MCF 10A (cell line): ENCODE data around the gene NNT. TPM values are rescaled to one million over a fixed set of nuclear protein-coding genes. Genes with fewer than 3 reads are reported as not detected.
"Not testable (repeated sequence)": the region's sequence is repeated elsewhere in the genome, so short reads cannot be mapped to it uniquely, and the experiment has no call there.

Experiments used
- BruUV-seq: library from RNA; stranded (reverse); fragments of 400-500 nt; replicated peaks from 2 replicates; lab custom pipeline; 2021; lab: Mats Ljungman, UMichigan
- CTCF ChIA-PET: fragments of 300-600 bp; sonication (Branson Sonifier 250); formaldehyde crosslinking; extraction: SDS; loops from one replicate; lab custom pipeline; 2021; ENCODE audit warnings: antibody characterized with exemption, inconsistent platforms; lab: Yijun Ruan, JAX
- POLR2A ChIA-PET: fragments of 300-600, 350-650 bp; sonication (Branson Sonifier 250); formaldehyde crosslinking; extraction: SDS; loops from one replicate; lab custom pipeline; 2020; ENCODE audit warnings: antibody characterized with exemption, inconsistent platforms; lab: Yijun Ruan, JAX
- DNase-seq: peaks from one replicate; pipeline ENCODE4 v3.0.0-alpha.2; 2018; ENCODE audit not compliant: unreplicated experiment
- H3K27ac Mint-ChIP-seq: one replicate; pipeline ENCODE4 v1.8.0; 2022; ENCODE audit warnings: mild to moderate bottlenecking, low read depth, mixed read lengths; ENCODE audit not compliant: unreplicated experiment
- H3K27me3 Mint-ChIP-seq: one replicate; pipeline ENCODE4 v1.8.0; 2022; ENCODE audit warnings: mixed read lengths; ENCODE audit not compliant: insufficient read depth, unreplicated experiment
- H3K36me3 Mint-ChIP-seq: one replicate; pipeline ENCODE4 v1.8.0; 2022; ENCODE audit warnings: mild to moderate bottlenecking, moderate library complexity, mixed read lengths; ENCODE audit not compliant: insufficient read depth, unreplicated experiment
- H3K4me1 Mint-ChIP-seq: one replicate; pipeline ENCODE4 v1.8.0; 2022; ENCODE audit warnings: mixed read lengths; ENCODE audit not compliant: insufficient read depth, unreplicated experiment
- H3K4me3 Mint-ChIP-seq: one replicate; pipeline ENCODE4 v1.8.0; 2022; ENCODE audit warnings: mild to moderate bottlenecking, moderate library complexity, mixed read lengths; ENCODE audit not compliant: unreplicated experiment
- H3K9me3 Mint-ChIP-seq: one replicate; pipeline ENCODE4 v1.8.0; 2022; ENCODE audit warnings: mixed read lengths; ENCODE audit not compliant: unreplicated experiment
- CTCF ChIP-seq: fragments of 200-600 bp; IDR thresholded peaks from one replicate; pipeline ENCODE4 v1.8.0; 2022; ENCODE audit warnings: antibody characterized with exemption, mild to moderate bottlenecking; ENCODE audit not compliant: unreplicated experiment
- intact Hi-C: fragments of 100-400 bp; cut with micrococcal nuclease; formaldehyde crosslinking; loops from 2 replicates; pipeline ENCODE4 v1.14.1; 2022
- total RNA-seq: library from RNA; stranded (reverse); gene quantifications from 2 replicates; pipeline ENCODE4 v1.2.3, GENCODE V29; 2022

The NNT gene
- total RNA-seq, 1 experiment from 2014 or later: 52.3 TPM

GRCh38 chr5:43730832-43731342, 127.9 kb downstream of the NNT start:
- no peaks in the 10 kb centered on the region for H3K9me3 Mint-ChIP-seq
- H3K27ac Mint-ChIP-seq: peak overlapping the region; percentile 21
- POLR2A ChIA-PET: interaction anchor here (0.6 to 1.5 kb wide), 4 partner anchors 129 to 642 kb away, joined by 3 to 6 read pairs (median 4); no protein-coding TSS in a partner anchor
- peaks cover 7% of the 10 kb centered on the region for H3K4me1 Mint-ChIP-seq
- CTCF ChIA-PET: interaction anchor here (0.6 to 9.3 kb wide), 15 partner anchors 39 to 1043 kb away, joined by 3 to 172 read pairs (median 3); no protein-coding TSS in a partner anchor
- H3K27me3 Mint-ChIP-seq: no peaks in the 10 kb centered on the region
- TF ChIP-seq CTCF: no peak
- intact Hi-C loops: loop anchor here (1.0 to 10.0 kb wide), 3 partner anchors 104 to 806 kb away; no protein-coding TSS in a partner anchor
- no TSS peak for BruUV-seq
- DNase-seq: no peak
- H3K36me3 Mint-ChIP-seq: no peaks in the 10 kb centered on the region
- H3K4me3 Mint-ChIP-seq: no peak overlapping the region

GRCh38 chr5:43731573-43731972, 128.6 kb downstream of the NNT start:
- ChIA-PET POLR2A (interaction anchor here (0.6 kb wide), 1 partner anchor 642 kb away, joined by 3 read pairs; no protein-coding TSS in a partner anchor), CTCF (interaction anchor here (0.6 to 9.3 kb wide), 7 partner anchors 27 to 802 kb away, joined by 3 to 172 read pairs (median 3); no protein-coding TSS in a partner anchor)
- Mint-ChIP-seq H3K9me3 (no peaks in the 10 kb centered on the region), H3K4me1 (peaks cover 7% of the 10 kb centered on the region), H3K27me3 (no peaks in the 10 kb centered on the region), H3K4me3 (no peak overlapping the region), H3K27ac (peak overlapping the region; percentile 21), H3K36me3 (no peaks in the 10 kb centered on the region)
- DNase-seq: no peak
- no peak for TF ChIP-seq CTCF
- BruUV-seq: no TSS peak
- intact Hi-C loops: loop anchor here (5.0 to 10.0 kb wide), 2 partner anchors 103 to 806 kb away; no protein-coding TSS in a partner anchor

GRCh38 chr5:43745923-43746548, 143.1 kb downstream of the NNT start:
- CTCF ChIA-PET: interaction anchor here (0.6 kb wide), 2 partner anchors 18 to 52 kb away, joined by 3 read pairs; no protein-coding TSS in a partner anchor
- intact Hi-C loops, H3K4me3 Mint-ChIP-seq, POLR2A ChIA-PET, DNase-seq, BruUV-seq, H3K4me1 Mint-ChIP-seq, H3K27me3 Mint-ChIP-seq, H3K27ac Mint-ChIP-seq, H3K36me3 Mint-ChIP-seq: not testable (repeated sequence)
- H3K9me3 Mint-ChIP-seq: peaks cover 20% of the 10 kb centered on the region

- intact Hi-C loops: no loop called here
- no peak for DNase-seq
- no peaks in the 10 kb centered on the region for H3K36me3 Mint-ChIP-seq
These were observed 147.8 kb downstream of the NNT start for GRCh38 chr5:43750809-43751208.

More at GRCh38 chr5:43750809-43751208, 147.8 kb downstream of the NNT start:
- Mint-ChIP-seq H3K4me3 (no peak overlapping the region), H3K4me1 (no peaks in the 10 kb centered on the region), H3K27ac (no peak overlapping the region), H3K9me3 (peaks cover 39% of the 10 kb centered on the region), H3K27me3 (no peaks in the 10 kb centered on the region)
- CTCF ChIA-PET: interaction anchor here (0.7 to 0.8 kb wide), 2 partner anchors 580 to 659 kb away, joined by 3 to 4 read pairs; no protein-coding TSS in a partner anchor
- POLR2A ChIA-PET: no interaction called here
- BruUV-seq: no TSS peak
- TF ChIP-seq CTCF: no peak
